ENCODE results near the gene KRT26.

- TF ChIP-seq ZNF121 (CRISPR knock-in tag; IDR thresholded peaks at IDR 0.05) (no peak), ZNF423 (CRISPR knock-in tag; IDR thresholded peaks at IDR 0.05) (no peak), USF2 (CRISPR knock-in tag; IDR thresholded peaks at IDR 0.05) (no peak), FOXP4 (CRISPR knock-in tag; IDR thresholded peaks at IDR 0.05) (no peak), RELA (CRISPR knock-in tag; IDR thresholded peaks at IDR 0.05; ENCODE audit: borderline replicate concordance) (no peak)
- TF ChIP-seq, protein P1, sequence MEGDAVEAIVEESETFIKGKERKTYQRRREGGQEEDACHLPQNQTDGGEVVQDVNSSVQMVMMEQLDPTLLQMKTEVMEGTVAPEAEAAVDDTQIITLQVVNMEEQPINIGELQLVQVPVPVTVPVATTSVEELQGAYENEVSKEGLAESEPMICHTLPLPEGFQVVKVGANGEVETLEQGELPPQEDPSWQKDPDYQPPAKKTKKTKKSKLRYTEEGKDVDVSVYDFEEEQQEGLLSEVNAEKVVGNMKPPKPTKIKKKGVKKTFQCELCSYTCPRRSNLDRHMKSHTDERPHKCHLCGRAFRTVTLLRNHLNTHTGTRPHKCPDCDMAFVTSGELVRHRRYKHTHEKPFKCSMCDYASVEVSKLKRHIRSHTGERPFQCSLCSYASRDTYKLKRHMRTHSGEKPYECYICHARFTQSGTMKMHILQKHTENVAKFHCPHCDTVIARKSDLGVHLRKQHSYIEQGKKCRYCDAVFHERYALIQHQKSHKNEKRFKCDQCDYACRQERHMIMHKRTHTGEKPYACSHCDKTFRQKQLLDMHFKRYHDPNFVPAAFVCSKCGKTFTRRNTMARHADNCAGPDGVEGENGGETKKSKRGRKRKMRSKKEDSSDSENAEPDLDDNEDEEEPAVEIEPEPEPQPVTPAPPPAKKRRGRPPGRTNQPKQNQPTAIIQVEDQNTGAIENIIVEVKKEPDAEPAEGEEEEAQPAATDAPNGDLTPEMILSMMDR (IDR thresholded peaks at IDR 0.05), result no peak
- TF ChIP-seq, protein P2, sequence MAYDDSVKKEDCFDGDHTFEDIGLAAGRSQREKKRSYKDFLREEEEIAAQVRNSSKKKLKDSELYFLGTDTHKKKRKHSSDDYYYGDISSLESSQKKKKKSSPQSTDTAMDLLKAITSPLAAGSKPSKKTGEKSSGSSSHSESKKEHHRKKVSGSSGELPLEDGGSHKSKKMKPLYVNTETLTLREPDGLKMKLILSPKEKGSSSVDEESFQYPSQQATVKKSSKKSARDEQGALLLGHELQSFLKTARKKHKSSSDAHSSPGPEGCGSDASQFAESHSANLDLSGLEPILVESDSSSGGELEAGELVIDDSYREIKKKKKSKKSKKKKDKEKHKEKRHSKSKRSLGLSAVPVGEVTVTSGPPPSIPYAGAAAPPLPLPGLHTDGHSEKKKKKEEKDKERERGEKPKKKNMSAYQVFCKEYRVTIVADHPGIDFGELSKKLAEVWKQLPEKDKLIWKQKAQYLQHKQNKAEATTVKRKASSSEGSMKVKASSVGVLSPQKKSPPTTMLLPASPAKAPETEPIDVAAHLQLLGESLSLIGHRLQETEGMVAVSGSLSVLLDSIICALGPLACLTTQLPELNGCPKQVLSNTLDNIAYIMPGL (CRISPR knock-in tag; IDR thresholded peaks at IDR 0.05), result no peak
- TF ChIP-seq, protein P3, sequence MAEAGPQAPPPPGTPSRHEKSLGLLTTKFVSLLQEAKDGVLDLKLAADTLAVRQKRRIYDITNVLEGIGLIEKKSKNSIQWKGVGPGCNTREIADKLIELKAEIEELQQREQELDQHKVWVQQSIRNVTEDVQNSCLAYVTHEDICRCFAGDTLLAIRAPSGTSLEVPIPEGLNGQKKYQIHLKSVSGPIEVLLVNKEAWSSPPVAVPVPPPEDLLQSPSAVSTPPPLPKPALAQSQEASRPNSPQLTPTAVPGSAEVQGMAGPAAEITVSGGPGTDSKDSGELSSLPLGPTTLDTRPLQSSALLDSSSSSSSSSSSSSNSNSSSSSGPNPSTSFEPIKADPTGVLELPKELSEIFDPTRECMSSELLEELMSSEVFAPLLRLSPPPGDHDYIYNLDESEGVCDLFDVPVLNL (CRISPR knock-in tag; IDR thresholded peaks at IDR 0.05; ENCODE audit: borderline replicate concordance, low read depth), result no peak
These were observed 44.4 kb downstream of the KRT26 start for GRCh38 chr17:40727447-40728231.
